Esophagus muscularis mucosa (tissue), 4 donors: ENCODE measurements around the gene GLCCI1.

Experiments used
- EP300 ChIP-seq: sonication (generic); formaldehyde crosslinking; IDR thresholded peaks from one replicate; pipeline ENCODE4 v1.6.1; 2017; ENCODE audit warnings: antibody characterized with exemption
- POLR2AphosphoS5 ChIP-seq, 2 donors: sonication (generic); formaldehyde crosslinking; IDR thresholded peaks; one replicate each; pipeline ENCODE4 v1.6.1; 2017; ENCODE audit warnings: antibody characterized with exemption in 2 of 2
- TF ChIP-seq, protein P1 (sequence below), 3 experiments: fragments of 200-600 bp in 2 of 3; fragments of 450-650 bp in 1 of 3; sonication (generic) in 2 of 3; IDR thresholded peaks; one replicate each; pipeline ENCODE4 v1.5.1; 2017 to 2019; ENCODE audit warnings: antibody characterized with exemption in 3 of 3, mild to moderate bottlenecking in 2 of 3, moderate library complexity in 1 of 3

DNA sequence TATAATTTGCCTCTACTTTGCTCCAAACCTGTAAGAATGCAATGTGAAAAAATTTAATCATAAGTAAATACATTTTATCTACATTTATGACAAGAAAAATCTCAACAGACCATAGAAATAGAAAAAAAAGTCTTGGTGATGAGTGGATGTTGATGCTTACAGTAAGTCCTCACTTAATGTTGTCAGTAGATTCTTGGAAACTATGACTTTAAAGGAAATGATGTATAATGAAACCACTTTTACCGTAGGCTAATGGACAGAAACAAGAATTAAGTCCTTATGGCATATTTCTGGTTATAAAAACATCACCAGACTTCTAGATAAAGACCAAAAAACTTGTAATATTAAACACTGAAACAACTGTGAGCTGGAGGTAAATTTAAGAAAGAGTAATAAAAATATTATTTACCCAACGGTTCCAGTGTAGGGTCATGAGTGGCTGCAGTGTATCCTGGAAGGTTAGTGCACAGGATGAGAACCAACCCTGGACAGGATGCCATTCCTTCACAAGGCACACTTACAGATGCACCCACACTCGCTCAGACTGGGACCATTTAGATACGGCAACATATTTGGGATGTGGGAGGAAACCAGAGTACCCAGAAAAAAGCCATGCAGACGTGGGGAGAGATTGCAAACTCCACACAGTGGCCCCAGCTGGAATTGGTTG, 76.3 kb downstream of the GLCCI1 start:
- TF ChIP-seq, protein P1, sequence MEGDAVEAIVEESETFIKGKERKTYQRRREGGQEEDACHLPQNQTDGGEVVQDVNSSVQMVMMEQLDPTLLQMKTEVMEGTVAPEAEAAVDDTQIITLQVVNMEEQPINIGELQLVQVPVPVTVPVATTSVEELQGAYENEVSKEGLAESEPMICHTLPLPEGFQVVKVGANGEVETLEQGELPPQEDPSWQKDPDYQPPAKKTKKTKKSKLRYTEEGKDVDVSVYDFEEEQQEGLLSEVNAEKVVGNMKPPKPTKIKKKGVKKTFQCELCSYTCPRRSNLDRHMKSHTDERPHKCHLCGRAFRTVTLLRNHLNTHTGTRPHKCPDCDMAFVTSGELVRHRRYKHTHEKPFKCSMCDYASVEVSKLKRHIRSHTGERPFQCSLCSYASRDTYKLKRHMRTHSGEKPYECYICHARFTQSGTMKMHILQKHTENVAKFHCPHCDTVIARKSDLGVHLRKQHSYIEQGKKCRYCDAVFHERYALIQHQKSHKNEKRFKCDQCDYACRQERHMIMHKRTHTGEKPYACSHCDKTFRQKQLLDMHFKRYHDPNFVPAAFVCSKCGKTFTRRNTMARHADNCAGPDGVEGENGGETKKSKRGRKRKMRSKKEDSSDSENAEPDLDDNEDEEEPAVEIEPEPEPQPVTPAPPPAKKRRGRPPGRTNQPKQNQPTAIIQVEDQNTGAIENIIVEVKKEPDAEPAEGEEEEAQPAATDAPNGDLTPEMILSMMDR (IDR thresholded peaks at IDR 0.05) = no peak
- TF ChIP-seq POLR2AphosphoS5 (IDR thresholded peaks at IDR 0.05) (no peak), EP300 (no peak)
